Measurements from ENCODE around the gene ERRFI1.

- no peak for TF ChIP-seq CTCF (IDR thresholded peaks at IDR 0.05; ENCODE audit: borderline replicate concordance, extremely low read depth, low read length, poor library complexity, severe bottlenecking)
- TF ChIP-seq EZH2 (IDR thresholded peaks at IDR 0.05; ENCODE audit: borderline replicate concordance, low read depth, low read length, severe bottlenecking) = no peak
These were observed 44.3 kb upstream of the ERRFI1 start for GRCh38 chr1:8070381-8070811.

Data from DND-41 (cell line).